Activated naive CD8-positive, alpha-beta T cell (primary cell): ENCODE measurements around the gene CMTM4.
"Not testable (repeated sequence)": the region's sequence is repeated elsewhere in the genome, so short reads cannot be mapped to it uniquely, and the experiment has no call there.

Experiments
- H3K27ac Mint-ChIP-seq: one replicate; pipeline ENCODE4 v1.8.0; 2021; ENCODE audit warnings: mixed read lengths
- H3K27me3 Mint-ChIP-seq: one replicate; pipeline ENCODE4 v1.8.0; 2021; ENCODE audit warnings: mixed read lengths
- H3K36me3 Mint-ChIP-seq: one replicate; pipeline ENCODE4 v1.8.0; 2021; ENCODE audit warnings: mixed read lengths
- H3K4me1 Mint-ChIP-seq: one replicate; pipeline ENCODE4 v1.8.0; 2021; ENCODE audit warnings: low read depth, mixed read lengths
- H3K4me3 Mint-ChIP-seq: one replicate; pipeline ENCODE4 v1.8.0; 2021; ENCODE audit warnings: mild to moderate bottlenecking, mixed read lengths
- H3K9me3 Mint-ChIP-seq: one replicate; pipeline ENCODE4 v1.8.0; 2021; ENCODE audit warnings: low read depth, mixed read lengths

The CMTM4 gene

GRCh38 chr16:66623755-66624154 lies 72.8 kb downstream of the CMTM4 start:
- Mint-ChIP-seq H3K27ac (no peak overlapping the region), H3K9me3 (no peaks in the 10 kb centered on the region), H3K4me1 (no peaks in the 10 kb centered on the region), H3K27me3 (no peaks in the 10 kb centered on the region), H3K36me3 (no peaks in the 10 kb centered on the region), H3K4me3 (no peak overlapping the region)

- H3K36me3 Mint-ChIP-seq = no peaks in the 10 kb centered on the region
- no peak overlapping the region for H3K4me3 Mint-ChIP-seq
- H3K4me1 Mint-ChIP-seq = no peaks in the 10 kb centered on the region
- no peaks in the 10 kb centered on the region for H3K27me3 Mint-ChIP-seq
- H3K9me3 Mint-ChIP-seq = no peaks in the 10 kb centered on the region
- no peak overlapping the region for H3K27ac Mint-ChIP-seq
Measured at GRCh38 chr16:66622863-66623262, 73.7 kb downstream of the CMTM4 start.

- Mint-ChIP-seq H3K27me3 (no peaks in the 10 kb centered on the region), H3K4me3 (no peak overlapping the region), H3K27ac (no peak overlapping the region), H3K36me3 (no peaks in the 10 kb centered on the region), H3K9me3 (no peaks in the 10 kb centered on the region), H3K4me1 (no peaks in the 10 kb centered on the region)
Measured at GRCh38 chr16:66621973-66622372, 74.6 kb downstream of the CMTM4 start.

GRCh38 chr16:66620429-66620795 lies 76.1 kb downstream of the CMTM4 start:
- Mint-ChIP-seq H3K27me3 (no peaks in the 10 kb centered on the region), H3K4me3 (no peak overlapping the region), H3K9me3 (no peaks in the 10 kb centered on the region), H3K27ac (no peak overlapping the region), H3K36me3 (no peaks in the 10 kb centered on the region), H3K4me1 (no peaks in the 10 kb centered on the region)

- Mint-ChIP-seq H3K4me1 (no peaks in the 10 kb centered on the region), H3K27ac (no peak overlapping the region), H3K36me3 (no peaks in the 10 kb centered on the region), H3K9me3 (no peaks in the 10 kb centered on the region), H3K4me3 (no peak overlapping the region), H3K27me3 (no peaks in the 10 kb centered on the region)
Measured at GRCh38 chr16:66619534-66620428, 76.8 kb downstream of the CMTM4 start.

- Mint-ChIP-seq H3K9me3 (no peaks in the 10 kb centered on the region), H3K27me3 (no peaks in the 10 kb centered on the region), H3K4me1 (no peaks in the 10 kb centered on the region), H3K4me3 (no peak overlapping the region), H3K36me3 (no peaks in the 10 kb centered on the region), H3K27ac (no peak overlapping the region)
Measured at GRCh38 chr16:66618588-66619375, 77.8 kb downstream of the CMTM4 start.

- no peaks in the 10 kb centered on the region for H3K9me3 Mint-ChIP-seq
- no peak overlapping the region for H3K4me3 Mint-ChIP-seq
- H3K27ac Mint-ChIP-seq = no peak overlapping the region
- no peaks in the 10 kb centered on the region for H3K36me3 Mint-ChIP-seq
- H3K4me1 Mint-ChIP-seq = no peaks in the 10 kb centered on the region
- no peaks in the 10 kb centered on the region for H3K27me3 Mint-ChIP-seq
Measured at GRCh38 chr16:66617728-66618127, 78.8 kb downstream of the CMTM4 start.

GRCh38 chr16:66617010-66617434 lies 79.5 kb downstream of the CMTM4 start:
- no peaks in the 10 kb centered on the region for H3K4me1 Mint-ChIP-seq
- no peak overlapping the region for H3K4me3 Mint-ChIP-seq
- H3K36me3 Mint-ChIP-seq = no peaks in the 10 kb centered on the region
- H3K9me3 Mint-ChIP-seq = no peaks in the 10 kb centered on the region
- H3K27ac Mint-ChIP-seq = no peak overlapping the region
- H3K27me3 Mint-ChIP-seq = no peaks in the 10 kb centered on the region

GRCh38 chr16:66616592-66616991 lies 80.0 kb downstream of the CMTM4 start:
- Mint-ChIP-seq H3K4me1 (no peaks in the 10 kb centered on the region), H3K9me3 (no peaks in the 10 kb centered on the region), H3K27me3 (no peaks in the 10 kb centered on the region), H3K36me3 (no peaks in the 10 kb centered on the region), H3K27ac (no peak overlapping the region), H3K4me3 (no peak overlapping the region)

GRCh38 chr16:66616169-66616568 lies 80.4 kb downstream of the CMTM4 start:
- Mint-ChIP-seq H3K9me3 (no peaks in the 10 kb centered on the region), H3K4me3 (no peak overlapping the region), H3K27ac (no peak overlapping the region), H3K36me3 (no peaks in the 10 kb centered on the region), H3K4me1 (no peaks in the 10 kb centered on the region), H3K27me3 (no peaks in the 10 kb centered on the region)

GRCh38 chr16:66614161-66614802 lies 82.3 kb downstream of the CMTM4 start:
- no peaks in the 10 kb centered on the region for H3K9me3 Mint-ChIP-seq
- no peaks in the 10 kb centered on the region for H3K27me3 Mint-ChIP-seq
- H3K36me3 Mint-ChIP-seq = no peaks in the 10 kb centered on the region
- no peak overlapping the region for H3K27ac Mint-ChIP-seq
- H3K4me1 Mint-ChIP-seq = no peaks in the 10 kb centered on the region
- no peak overlapping the region for H3K4me3 Mint-ChIP-seq

GRCh38 chr16:66612422-66612821 lies 84.1 kb downstream of the CMTM4 start:
- H3K9me3 Mint-ChIP-seq = no peaks in the 10 kb centered on the region
- no peak overlapping the region for H3K4me3 Mint-ChIP-seq
- H3K27ac Mint-ChIP-seq = no peak overlapping the region
- peaks cover 9% of the 10 kb centered on the region for H3K4me1 Mint-ChIP-seq
- no peaks in the 10 kb centered on the region for H3K27me3 Mint-ChIP-seq
- no peaks in the 10 kb centered on the region for H3K36me3 Mint-ChIP-seq

GRCh38 chr16:66611911-66612310 lies 84.6 kb downstream of the CMTM4 start:
- H3K4me1 Mint-ChIP-seq = peaks cover 13% of the 10 kb centered on the region
- H3K27ac Mint-ChIP-seq, H3K9me3 Mint-ChIP-seq, H3K36me3 Mint-ChIP-seq, H3K4me3 Mint-ChIP-seq, H3K27me3 Mint-ChIP-seq: not testable (repeated sequence)

- no peaks in the 10 kb centered on the region for H3K9me3 Mint-ChIP-seq
- H3K36me3 Mint-ChIP-seq = no peaks in the 10 kb centered on the region
- peaks cover 19% of the 10 kb centered on the region for H3K4me1 Mint-ChIP-seq
- peak overlapping the region; percentile 34 for H3K27ac Mint-ChIP-seq
- no peaks in the 10 kb centered on the region for H3K27me3 Mint-ChIP-seq
- H3K4me3 Mint-ChIP-seq = no peak overlapping the region
Measured at GRCh38 chr16:66610111-66610820, 86.3 kb downstream of the CMTM4 start.

GRCh38 chr16:66609139-66609510 lies 87.4 kb downstream of the CMTM4 start:
- Mint-ChIP-seq H3K4me3 (no peak overlapping the region), H3K4me1 (peaks cover 19% of the 10 kb centered on the region), H3K27me3 (no peaks in the 10 kb centered on the region), H3K27ac (no peak overlapping the region), H3K9me3 (no peaks in the 10 kb centered on the region), H3K36me3 (no peaks in the 10 kb centered on the region)
